Spleen (tissue), 11 donors: ENCODE data around the gene CBL. TPM values are rescaled to one million over a fixed set of nuclear protein-coding genes. Genes with fewer than 3 reads are reported as not detected.

ENCODE experiments used
- DNase-seq: peaks from one replicate; pipeline ENCODE4 v3.0.0-alpha.2; 2020
- H3K27ac ChIP-seq, 8 donors: fragments of 200-600 bp; sonication (generic) in 7 of 8; 1 replicate in 4 of 8; 2 replicates in 4 of 8; pipeline versions ENCODE4 v1.5.0 to v1.8.0; 2016 to 2021; ENCODE audit warnings: inconsistent platforms in 4 of 8, mild to moderate bottlenecking in 4 of 8, moderate library complexity in 1 of 8
- H3K27me3 ChIP-seq, 7 donors: fragments of 200-600 bp; sonication (generic) in 6 of 7; replicated peaks in 1 of 7; 1 replicate in 4 of 7; 2 replicates in 3 of 7; pipeline versions ENCODE4 v1.5.0 to v1.8.0; 2016 to 2021; ENCODE audit warnings: inconsistent platforms in 3 of 7, mild to moderate bottlenecking in 1 of 7
- H3K36me3 ChIP-seq, 6 donors: fragments of 200-600 bp; sonication (generic) in 5 of 6; 1 replicate in 4 of 6; 2 replicates in 2 of 6; pipeline versions ENCODE4 v1.5.0 to v1.8.0; 2016 to 2021; ENCODE audit warnings: inconsistent platforms in 2 of 6
- H3K4me1 ChIP-seq, 6 donors: fragments of 200-600 bp; sonication (generic) in 5 of 6; 1 replicate in 3 of 6; 2 replicates in 3 of 6; pipeline versions ENCODE4 v1.5.0 to v1.8.0; 2016 to 2021; ENCODE audit warnings: inconsistent platforms in 3 of 6
- H3K4me3 ChIP-seq, 8 donors: fragments of 200-600 bp; sonication (generic) in 7 of 8; 1 replicate in 4 of 8; 2 replicates in 4 of 8; pipeline versions ENCODE4 v1.5.0 to v1.8.0; 2016 to 2021; ENCODE audit warnings: inconsistent platforms in 4 of 8, mild to moderate bottlenecking in 4 of 8, moderate library complexity in 2 of 8
- H3K9me3 ChIP-seq, 8 donors: fragments of 200-600 bp; sonication (generic) in 7 of 8; 1 replicate in 4 of 8; 2 replicates in 4 of 8; pipeline versions ENCODE4 v1.5.0 to v1.8.0; 2016 to 2021; ENCODE audit warnings: inconsistent platforms in 4 of 8
- CTCF ChIP-seq, 11 experiments: fragments of 200-600 bp in 7 of 11; fragments of 450-650 bp in 4 of 11; sonication (generic) in 4 of 11; IDR thresholded peaks in 8 of 11; conservative IDR thresholded peaks in 3 of 11; 1 replicate in 7 of 11; 2 replicates in 4 of 11; pipeline versions ENCODE4 v1.4.0 to v1.8.0; 2016 to 2021; ENCODE audit warnings: antibody characterized with exemption in 11 of 11, inconsistent platforms in 4 of 11, mild to moderate bottlenecking in 1 of 11
- POLR2A ChIP-seq, 3 donors: fragments of 450-650 bp; IDR thresholded peaks; one replicate each; pipeline ENCODE4 v1.5.1; 2017; ENCODE audit warnings: antibody characterized with exemption in 3 of 3, mild to moderate bottlenecking in 1 of 3
- POLR2AphosphoS5 ChIP-seq, 3 donors: sonication (generic); formaldehyde crosslinking; IDR thresholded peaks; one replicate each; pipeline ENCODE4 v1.5.1; 2017; ENCODE audit warnings: antibody characterized with exemption in 3 of 3
- WGBS, 5 donors: extraction: QIAGEN DNeasy Blood & Tissue Kit in 3 of 5; methylation state at CpG; one replicate each; pipeline versions ENCODE4 v1.1.5 to v1.1.7; 2013 to 2018; 5-methylcytosine and 5-hydroxymethylcytosine counted together
- intact Hi-C: fragments of 100-400 bp; cut with DNase I; formaldehyde crosslinking; loops from one replicate; pipeline ENCODE4 v1.15.0; 2023; ENCODE audit warnings: low total_unique reads
- polyA plus RNA-seq, 3 donors: library from polyadenylated mRNA; stranded (reverse); fragments of 200-250 nt; gene quantifications; one replicate each; pipeline ENCODE4 v1.2.1, GENCODE V29; 2013
- total RNA-seq, 7 donors: library from RNA; depleted of rRNA in 3 of 7; stranded (reverse); fragments of >200 nt in 3 of 7; fragmentation: NEBNext Ultra II Directional in 4 of 7; extraction: Animal tissue kit (Norgen Biotek cat#: 25700) in 4 of 7; gene quantifications; one replicate each; pipeline versions ENCODE4 v1.1.0 to v1.2.1, GENCODE V29; 2016 to 2021
- donor health status: healthy with polysubstance abuse.
- donor health status: DM: no; HTN: no; CAD: no; lungs with moderate emphysema.
- donor health status: DM: no; HTN: no; CAD: no.
- donor health status: Bipolar disorder and iron deficiency.
- donor health status: healthy.
- donor health status: DM: no; HTN: no; CAD: no.
- donor health status: DM: yes; HTN: yes; CAD: no.

Gene CBL
- total and polyA plus RNA-seq, 10 donors: 9.4 to 56.3 (median 45.8) TPM

GRCh38 chr11:119316729-119317591, 110.8 kb downstream of the CBL start, which contains the start of gene MCAM:
MCAM (minus strand) TSS chr11:119317130; CDS start chr11:119317101, 29 bp downstream.
- Histone ChIP-seq H3K4me3 (peak within 1 kb of the TSS; percentile 31 to 72 (median 40)), H3K27me3 (peaks cover 0 to 81% (median 31%) of the 10 kb centered on the region in 7 donors), H3K27ac (peak within 1 kb of the TSS in 7 of 8 donors; percentile 7 to 86 (median 80)), H3K36me3 (peaks cover 0 to 30% (median 0%) of the 10 kb centered on the region in 6 donors), H3K4me1 (peaks cover 18 to 75% (median 72%) of the 10 kb centered on the region in 6 donors), H3K9me3 (no peaks in the 10 kb centered on the region)
- TF ChIP-seq CTCF (IDR thresholded peaks at IDR 0.05 in 8 of 11, conservative IDR thresholded peaks at IDR 0.05 in 3 of 11): no peak
- TF ChIP-seq POLR2AphosphoS5 (IDR thresholded peaks at IDR 0.05): peak in 2 of 3 donors; percentile 18 to 60
- WGBS, 5 donors: 0 to 3% (median 2%) methylated on average over 8 to 74 of the region's 74 CpGs
- no peak for DNase-seq
- intact Hi-C loops: no loop called here

DNA sequence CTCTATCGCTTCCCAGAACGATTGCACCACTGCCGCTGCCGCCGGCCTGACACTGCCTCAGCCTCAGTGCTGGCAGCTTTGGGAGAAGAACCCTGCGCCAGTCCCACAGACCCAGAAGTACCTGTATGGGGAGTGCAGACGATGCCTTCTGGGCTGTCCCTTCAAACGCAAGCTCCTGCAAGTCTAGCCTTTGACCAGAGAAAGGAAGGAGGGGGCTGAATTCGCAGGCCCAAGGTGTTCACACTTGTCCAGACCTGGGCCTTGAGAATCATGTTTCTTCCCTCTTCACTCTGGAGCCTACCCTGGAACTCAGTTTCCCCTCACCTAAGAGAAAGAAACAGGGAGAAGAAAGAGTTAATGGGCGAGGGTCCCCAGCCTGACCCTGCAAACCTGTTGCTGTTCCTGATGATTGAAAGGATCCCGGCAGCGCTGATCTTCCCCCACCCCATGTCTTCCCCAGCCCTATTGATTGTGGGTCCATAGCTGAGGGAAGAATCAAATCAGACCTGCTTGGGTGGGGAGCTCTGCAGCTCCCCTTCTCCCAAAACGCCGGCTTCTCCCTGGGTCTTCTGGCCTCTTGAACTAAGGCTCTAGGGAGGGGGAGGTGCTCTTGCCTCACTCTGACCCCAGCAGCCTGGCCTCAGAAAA, 111.6 kb downstream of the CBL start:
- 58 to 65% (median 61%) methylated on average over 14 of the region's 14 CpGs for WGBS, 5 donors
- TF ChIP-seq POLR2AphosphoS5 (IDR thresholded peaks at IDR 0.05) (no peak), CTCF (IDR thresholded peaks at IDR 0.05 in 8 of 11, conservative IDR thresholded peaks at IDR 0.05 in 3 of 11) (no peak), POLR2A (IDR thresholded peaks at IDR 0.05) (no peak)
- peaks cover 21 to 83% (median 78%) of the 10 kb centered on the region in 6 donors for H3K4me1 ChIP-seq

GRCh38 chr11:119318240-119319135, 112.3 kb downstream of the CBL start:
- DNase-seq: no peak
- Histone ChIP-seq H3K27ac (peak overlapping the region in 7 of 8 donors; percentile 58 to 86 (median 80)), H3K36me3 (peaks cover 0 to 17% (median 0%) of the 10 kb centered on the region in 6 donors), H3K4me1 (peaks cover 21 to 89% (median 81%) of the 10 kb centered on the region in 6 donors), H3K4me3 (peak overlapping the region in 1 of 8 donors; percentile 22), H3K9me3 (no peaks in the 10 kb centered on the region), H3K27me3 (peaks cover 0 to 82% (median 31%) of the 10 kb centered on the region in 7 donors)
- 55 to 72% (median 64%) methylated on average over 11 to 22 of the region's 22 CpGs for WGBS, 5 donors
- TF ChIP-seq CTCF (IDR thresholded peaks at IDR 0.05 in 8 of 11, conservative IDR thresholded peaks at IDR 0.05 in 3 of 11) (no peak), POLR2AphosphoS5 (IDR thresholded peaks at IDR 0.05) (peak in 2 of 3 donors; percentile 34 to 70)
- intact Hi-C loops: no loop called here

More for the DNA sequence above, 111.6 kb downstream of the CBL start:
- no peak for DNase-seq
- peak overlapping the region in 5 of 8 donors; percentile 63 to 86 (median 82) for H3K27ac ChIP-seq
- peak overlapping the region in 6 of 8 donors; percentile 6 to 72 (median 34) for H3K4me3 ChIP-seq
- intact Hi-C loops: no loop called here
- H3K36me3 ChIP-seq: peaks cover 0 to 22% (median 0%) of the 10 kb centered on the region in 6 donors
- H3K9me3 ChIP-seq: no peaks in the 10 kb centered on the region
- H3K27me3 ChIP-seq: peaks cover 0 to 82% (median 31%) of the 10 kb centered on the region in 7 donors
